Bronchial epithelial cell (primary cell): Measurements from ENCODE around the gene LRRC4C. TPM values are rescaled to one million over a fixed set of nuclear protein-coding genes. Genes with fewer than 3 reads are reported as not detected.

Source experiments
- DNase-seq: peaks from one replicate; pipeline ENCODE4 v3.0.0-alpha.2; 2010; ENCODE audit warnings: low read depth
- FAIRE-seq: peaks from 2 replicates; lab custom pipeline; 2011; peaks lifted over from hg19 to GRCh38; lab: Jason Lieb, UNC
- H3K27me3 ChIP-seq: 2 replicates; pipeline ENCODE4 v1.5.1; 2011; ENCODE audit warnings: low read length; ENCODE audit not compliant: control insufficient read depth, insufficient read depth
- H3K36me3 ChIP-seq: 2 replicates; pipeline ENCODE4 v1.5.1; 2011; ENCODE audit warnings: low read length; ENCODE audit not compliant: control insufficient read depth, insufficient read depth
- H3K4me3 ChIP-seq: 2 replicates; pipeline ENCODE4 v1.5.1; 2011; ENCODE audit warnings: mild to moderate bottlenecking, low read depth, low read length, control low read depth
- total RNA-seq: library from RNA; depleted of rRNA; stranded (reverse); fragments of >200 nt; gene quantifications from 2 replicates; pipeline ENCODE4 v1.2.1, GENCODE V29; 2014
- TF ChIP-seq, protein P1 (sequence below): IDR thresholded peaks from 2 replicates; pipeline ENCODE4 v1.5.1; 2011; ENCODE audit warnings: mild to moderate bottlenecking, moderate library complexity, low read length, control low read depth, inconsistent platforms; ENCODE audit not compliant: insufficient read depth, severe bottlenecking

Gene LRRC4C
- total RNA-seq, 1 donor from 2014 or later = not detected

DNA sequence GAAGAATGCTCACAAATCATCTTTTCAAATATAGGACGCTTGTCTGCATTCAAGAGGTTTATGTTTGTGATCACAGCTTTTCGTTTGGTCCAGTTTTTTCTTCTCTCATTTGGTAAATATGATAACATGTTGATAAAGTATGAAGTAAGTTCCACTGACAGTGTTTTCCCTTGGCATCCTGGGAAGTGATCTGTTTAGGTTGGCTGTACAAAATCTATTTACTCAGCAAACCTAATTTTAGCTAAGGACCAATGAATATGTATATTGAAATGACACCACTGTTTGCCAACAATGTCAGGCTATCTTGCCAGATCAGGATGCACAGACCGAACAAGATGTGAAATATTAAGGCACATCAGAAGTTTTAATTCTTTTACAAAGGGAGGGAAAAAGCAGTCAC, 1230.8 kb downstream of the LRRC4C start:
- H3K27me3 ChIP-seq = no peaks in the 10 kb centered on the region
- DNase-seq (no peak), FAIRE-seq (no peak)
- H3K4me3 ChIP-seq = no peak overlapping the region
- H3K36me3 ChIP-seq = no peaks in the 10 kb centered on the region
- TF ChIP-seq, protein P1, sequence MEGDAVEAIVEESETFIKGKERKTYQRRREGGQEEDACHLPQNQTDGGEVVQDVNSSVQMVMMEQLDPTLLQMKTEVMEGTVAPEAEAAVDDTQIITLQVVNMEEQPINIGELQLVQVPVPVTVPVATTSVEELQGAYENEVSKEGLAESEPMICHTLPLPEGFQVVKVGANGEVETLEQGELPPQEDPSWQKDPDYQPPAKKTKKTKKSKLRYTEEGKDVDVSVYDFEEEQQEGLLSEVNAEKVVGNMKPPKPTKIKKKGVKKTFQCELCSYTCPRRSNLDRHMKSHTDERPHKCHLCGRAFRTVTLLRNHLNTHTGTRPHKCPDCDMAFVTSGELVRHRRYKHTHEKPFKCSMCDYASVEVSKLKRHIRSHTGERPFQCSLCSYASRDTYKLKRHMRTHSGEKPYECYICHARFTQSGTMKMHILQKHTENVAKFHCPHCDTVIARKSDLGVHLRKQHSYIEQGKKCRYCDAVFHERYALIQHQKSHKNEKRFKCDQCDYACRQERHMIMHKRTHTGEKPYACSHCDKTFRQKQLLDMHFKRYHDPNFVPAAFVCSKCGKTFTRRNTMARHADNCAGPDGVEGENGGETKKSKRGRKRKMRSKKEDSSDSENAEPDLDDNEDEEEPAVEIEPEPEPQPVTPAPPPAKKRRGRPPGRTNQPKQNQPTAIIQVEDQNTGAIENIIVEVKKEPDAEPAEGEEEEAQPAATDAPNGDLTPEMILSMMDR = no peak

DNA sequence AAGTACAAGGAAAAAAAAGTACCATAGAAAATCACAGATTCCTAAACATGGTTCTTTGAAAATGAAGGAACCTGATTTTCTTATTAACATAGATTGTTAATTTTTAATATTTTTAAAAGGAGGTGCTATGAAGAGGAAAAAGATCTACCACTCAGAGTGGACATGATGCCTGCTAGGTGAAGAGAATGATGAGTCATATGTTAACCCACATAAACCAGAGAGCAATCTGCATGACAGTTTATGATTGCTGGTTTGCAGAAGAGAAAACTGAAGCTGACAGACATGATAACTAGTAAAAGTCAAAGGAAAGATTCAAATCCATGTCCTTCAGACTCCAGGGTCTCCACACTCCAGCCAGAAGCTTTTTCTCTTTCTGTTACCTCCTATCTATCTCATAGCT, 1231.7 kb downstream of the LRRC4C start:
- Histone ChIP-seq H3K36me3 (no peaks in the 10 kb centered on the region), H3K27me3 (no peaks in the 10 kb centered on the region), H3K4me3 (no peak overlapping the region)
- FAIRE-seq (no peak), DNase-seq (no peak)
- TF ChIP-seq, protein P1 = no peak

DNA sequence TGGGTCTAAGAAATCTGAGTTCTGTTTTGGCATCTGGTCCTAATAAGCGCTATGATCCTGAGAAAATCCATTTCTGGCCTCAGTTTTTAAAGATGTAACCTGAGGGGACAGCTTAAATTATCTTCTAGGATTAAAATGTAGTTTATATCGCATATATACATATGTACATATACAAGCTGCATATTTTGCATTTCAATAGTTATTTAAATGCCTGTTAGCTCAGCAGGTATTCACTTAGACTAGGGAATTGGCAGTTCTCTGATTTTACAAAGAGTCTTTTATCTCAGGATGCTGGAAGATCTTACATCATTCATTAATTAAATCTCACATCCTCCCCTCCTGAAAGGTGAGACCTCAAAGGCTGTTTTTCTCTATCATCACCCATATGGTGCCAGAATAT, 1232.8 kb downstream of the LRRC4C start:
- Histone ChIP-seq H3K4me3 (no peak overlapping the region), H3K27me3 (no peaks in the 10 kb centered on the region), H3K36me3 (no peaks in the 10 kb centered on the region)
- TF ChIP-seq, protein P1 = no peak
- DNase-seq = no peak
- no peak for FAIRE-seq

DNA sequence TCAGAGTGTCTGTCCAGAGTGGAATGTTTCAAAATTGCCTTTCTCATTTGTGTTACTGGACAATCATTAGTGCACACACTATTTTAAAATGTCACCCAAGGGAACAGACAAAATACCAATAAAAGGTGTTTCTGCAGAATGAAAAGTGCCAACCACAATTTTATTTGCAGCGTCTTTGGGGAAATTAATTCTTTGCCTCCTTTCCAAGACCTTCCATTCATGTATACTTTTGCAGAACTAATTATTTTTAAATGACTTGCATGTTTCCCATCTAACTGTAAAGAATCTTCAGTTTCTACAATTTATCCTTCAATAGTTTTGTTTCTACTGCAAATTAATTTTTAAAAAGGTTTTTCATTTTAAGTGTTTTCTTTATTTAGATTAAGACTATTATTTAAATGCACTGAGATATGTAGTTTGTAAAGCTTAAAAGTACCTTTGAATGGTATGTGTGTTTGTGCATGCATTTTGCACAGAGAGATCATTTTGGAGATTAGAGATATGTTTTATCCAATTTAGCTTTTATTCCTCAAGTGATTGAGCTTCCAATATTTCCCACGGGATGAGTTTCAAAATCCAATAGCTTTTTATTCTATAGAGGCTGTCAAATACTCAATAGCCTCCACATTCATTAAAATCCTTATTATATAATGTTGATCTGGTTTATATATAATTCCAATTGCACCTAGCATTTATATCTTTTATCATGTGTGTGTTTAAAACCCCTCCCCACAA, 1235.7 kb downstream of the LRRC4C start:
- H3K4me3 ChIP-seq = no peak overlapping the region
- TF ChIP-seq, protein P1 = no peak
- H3K36me3 ChIP-seq = no peaks in the 10 kb centered on the region
- H3K27me3 ChIP-seq = no peaks in the 10 kb centered on the region
- FAIRE-seq (no peak), DNase-seq (no peak)

DNA sequence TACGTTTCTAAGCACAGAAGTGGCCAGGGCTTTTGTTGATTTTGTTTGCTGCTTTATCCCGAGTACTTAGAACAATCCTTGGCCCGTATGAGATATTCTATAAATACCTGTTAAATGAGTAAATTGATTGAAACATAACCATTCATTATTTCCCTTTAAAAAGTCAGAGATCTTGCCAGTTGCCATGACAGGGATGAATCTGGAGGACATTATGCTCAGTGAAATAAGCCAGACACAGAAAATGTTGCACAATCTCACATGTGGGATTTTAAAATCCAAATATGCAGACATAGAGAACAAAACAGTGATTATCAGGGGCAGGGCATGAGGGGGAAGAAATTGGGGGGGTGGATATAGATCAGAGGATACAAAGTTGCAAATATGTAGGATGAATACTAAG, 1240.1 kb downstream of the LRRC4C start:
- FAIRE-seq (no peak), DNase-seq (no peak)
- Histone ChIP-seq H3K27me3 (no peaks in the 10 kb centered on the region), H3K36me3 (no peaks in the 10 kb centered on the region), H3K4me3 (no peak overlapping the region)
- TF ChIP-seq, protein P1 = no peak

DNA sequence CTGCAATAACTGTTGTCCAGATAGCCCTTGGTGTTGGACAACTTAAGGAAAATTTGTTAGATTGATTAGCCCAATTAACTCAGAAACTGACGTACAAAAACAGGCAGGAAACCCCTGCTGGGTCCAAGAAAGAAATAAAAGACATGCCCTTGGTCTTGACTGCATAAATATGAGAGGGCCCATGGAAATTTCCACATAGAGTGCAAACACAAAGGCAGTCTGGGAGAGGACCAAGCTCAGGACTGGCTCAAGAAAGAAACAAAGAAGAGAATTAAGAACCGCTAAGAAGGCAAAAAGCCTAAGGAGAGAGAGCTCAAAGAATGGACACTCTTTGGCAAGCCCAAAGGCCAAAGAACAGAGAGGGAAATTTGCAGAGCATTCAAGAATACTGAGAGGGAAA, 1243.9 kb downstream of the LRRC4C start:
- no peaks in the 10 kb centered on the region for H3K27me3 ChIP-seq
- H3K36me3 ChIP-seq = no peaks in the 10 kb centered on the region
- FAIRE-seq (no peak), DNase-seq (no peak)
- H3K4me3 ChIP-seq = no peak overlapping the region
- TF ChIP-seq, protein P1 = no peak
